ENCODE results near the gene OR10G8. TPM values are rescaled to one million over a fixed set of nuclear protein-coding genes. Genes with fewer than 3 reads are reported as not detected.
"Not testable (repeated sequence)": the region's sequence is repeated elsewhere in the genome, so short reads cannot be mapped to it uniquely, and the experiment has no call there.

OR10G8 gene, protein sequence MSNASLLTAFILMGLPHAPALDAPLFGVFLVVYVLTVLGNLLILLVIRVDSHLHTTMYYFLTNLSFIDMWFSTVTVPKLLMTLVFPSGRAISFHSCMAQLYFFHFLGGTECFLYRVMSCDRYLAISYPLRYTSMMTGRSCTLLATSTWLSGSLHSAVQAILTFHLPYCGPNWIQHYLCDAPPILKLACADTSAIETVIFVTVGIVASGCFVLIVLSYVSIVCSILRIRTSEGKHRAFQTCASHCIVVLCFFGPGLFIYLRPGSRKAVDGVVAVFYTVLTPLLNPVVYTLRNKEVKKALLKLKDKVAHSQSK
- not detected for total RNA-seq

DNA sequence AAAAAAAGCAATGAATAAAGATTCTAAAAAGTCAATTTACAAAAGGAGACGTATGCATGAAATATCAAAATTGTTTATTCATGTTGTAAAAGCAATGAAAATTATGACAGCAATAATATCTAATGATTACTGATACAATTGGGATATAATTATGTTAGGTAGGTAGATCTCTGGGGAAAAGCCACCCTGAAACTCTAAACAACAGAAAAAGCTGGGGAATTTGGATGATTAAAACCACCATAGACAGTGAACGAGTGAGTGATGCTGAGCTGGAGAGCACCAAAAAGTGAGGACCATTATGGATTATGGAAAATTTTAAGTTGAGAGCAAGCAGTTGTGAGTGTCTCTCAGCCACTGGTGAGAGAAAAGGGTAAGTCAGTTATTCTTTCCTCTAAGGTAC lies at the start of gene OR10G8:
TSS of gene OR10G8 (plus strand) at position 301 of the 400 bp plus-strand sequence. CDS start 2,825 bp downstream, outside the sequence.
- Mint-ChIP-seq H3K4me1 (no peaks in the 10 kb centered on the region), H3K27ac (no peak within 1 kb of the TSS), H3K9me3 (no peaks in the 10 kb centered on the region), H3K4me3 (no peak within 1 kb of the TSS), H3K27me3 (peaks cover 4% of the 10 kb centered on the region), H3K36me3 (ENCODE audit: low read depth) (no peaks in the 10 kb centered on the region)
- no peak for ATAC-seq (replicated peaks)

DNA sequence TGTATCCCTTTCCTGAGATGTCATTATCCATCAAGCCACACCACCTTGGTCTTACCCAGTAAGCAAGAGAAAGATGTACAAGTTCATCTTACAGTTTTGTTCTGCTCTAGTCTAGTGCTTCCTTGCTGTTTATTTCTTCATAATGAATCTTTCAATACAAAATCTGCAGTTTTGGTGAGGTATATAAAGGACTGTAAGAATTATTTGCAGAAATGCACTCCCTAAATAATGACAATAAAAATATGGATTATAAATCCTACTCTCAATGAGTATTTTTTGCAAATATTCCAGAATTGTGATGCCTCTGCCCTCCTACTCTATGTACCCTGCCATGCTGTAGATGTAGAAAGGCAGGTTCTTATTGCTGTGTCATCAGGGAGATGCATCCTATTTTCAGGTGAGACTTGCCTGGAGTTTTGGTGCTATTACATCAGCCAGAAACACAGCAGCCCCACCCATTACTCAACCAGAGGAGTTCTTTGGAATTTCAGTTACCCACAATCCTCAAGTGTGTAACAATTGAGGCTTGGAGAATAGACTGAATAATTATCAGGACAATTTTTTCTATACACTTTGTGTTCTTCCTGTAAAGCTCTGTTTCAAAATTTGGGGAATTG lies 48.8 kb upstream of the OR10G8 start, which contains the start of gene OR10S1:
TSS of gene OR10S1 (minus strand) at position 51 of the 617 bp plus-strand sequence. CDS start 117 bp downstream, outside the sequence.
- Mint-ChIP-seq H3K4me1 (no peaks in the 10 kb centered on the region), H3K9me3 (peaks cover 2% of the 10 kb centered on the region), H3K27me3 (peaks cover 6% of the 10 kb centered on the region), H3K36me3 (ENCODE audit: low read depth) (no peaks in the 10 kb centered on the region), H3K4me3 (no peak within 1 kb of the TSS), H3K27ac (no peak within 1 kb of the TSS)
- no peak for ATAC-seq (replicated peaks)

DNA sequence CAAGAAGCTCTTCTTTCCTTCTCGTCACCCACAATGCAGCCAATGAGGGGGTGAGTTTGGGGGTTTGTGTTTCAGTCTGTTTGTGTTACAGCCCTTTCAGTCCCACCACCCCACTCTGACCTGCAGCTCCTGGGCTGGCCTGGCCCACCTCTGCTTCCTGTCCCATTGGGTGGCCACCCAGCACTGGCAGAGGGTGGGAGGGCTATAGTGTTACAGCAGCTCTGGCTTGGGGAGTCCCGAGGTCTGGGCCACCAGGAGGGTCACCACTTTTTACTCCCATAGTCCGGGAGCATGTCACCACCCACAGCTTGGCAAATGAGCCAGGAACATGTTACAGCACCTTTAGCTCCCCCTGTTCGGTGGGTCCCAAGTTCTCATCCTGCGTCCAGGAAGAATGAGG lies 47.3 kb upstream of the OR10G8 start:
- H3K4me1 Mint-ChIP-seq = no peaks in the 10 kb centered on the region
- H3K4me3 Mint-ChIP-seq = no peak overlapping the region
- no peaks in the 10 kb centered on the region for H3K36me3 Mint-ChIP-seq (ENCODE audit: low read depth)
- no peak overlapping the region for H3K27ac Mint-ChIP-seq
- peaks cover 8% of the 10 kb centered on the region for H3K9me3 Mint-ChIP-seq
- no peak for ATAC-seq (replicated peaks)
- peaks cover 15% of the 10 kb centered on the region for H3K27me3 Mint-ChIP-seq

DNA sequence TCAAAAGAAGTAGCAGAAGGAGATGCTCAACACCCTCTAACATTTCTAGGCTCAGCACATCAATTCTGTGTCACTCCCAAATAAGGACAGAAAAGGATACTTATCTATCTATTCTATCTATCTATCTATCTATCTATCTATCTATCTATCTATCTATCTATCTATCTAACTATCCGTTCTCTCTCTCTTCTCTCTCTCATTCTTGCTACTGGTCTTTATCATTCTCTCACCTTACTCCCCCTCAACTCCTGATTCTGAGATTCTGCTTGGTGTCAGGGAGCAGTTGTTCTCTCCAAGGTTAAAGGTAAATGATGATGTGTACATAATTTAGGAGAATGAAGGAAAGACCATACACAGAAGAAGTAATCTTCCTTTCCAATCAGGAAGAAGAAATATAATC lies 31.5 kb upstream of the OR10G8 start, which contains the start of gene OR10G6:
TSS of gene OR10G6 (minus strand) at position 43 of the 400 bp plus-strand sequence. CDS start at position 43, 0 bp downstream.
- H3K9me3 Mint-ChIP-seq = no peaks in the 10 kb centered on the region
- no peak within 1 kb of the TSS for H3K4me3 Mint-ChIP-seq
- no peaks in the 10 kb centered on the region for H3K36me3 Mint-ChIP-seq (ENCODE audit: low read depth)
- no peak within 1 kb of the TSS for H3K27ac Mint-ChIP-seq
- no peaks in the 10 kb centered on the region for H3K27me3 Mint-ChIP-seq
- no peak for ATAC-seq (replicated peaks)
- no peaks in the 10 kb centered on the region for H3K4me1 Mint-ChIP-seq

DNA sequence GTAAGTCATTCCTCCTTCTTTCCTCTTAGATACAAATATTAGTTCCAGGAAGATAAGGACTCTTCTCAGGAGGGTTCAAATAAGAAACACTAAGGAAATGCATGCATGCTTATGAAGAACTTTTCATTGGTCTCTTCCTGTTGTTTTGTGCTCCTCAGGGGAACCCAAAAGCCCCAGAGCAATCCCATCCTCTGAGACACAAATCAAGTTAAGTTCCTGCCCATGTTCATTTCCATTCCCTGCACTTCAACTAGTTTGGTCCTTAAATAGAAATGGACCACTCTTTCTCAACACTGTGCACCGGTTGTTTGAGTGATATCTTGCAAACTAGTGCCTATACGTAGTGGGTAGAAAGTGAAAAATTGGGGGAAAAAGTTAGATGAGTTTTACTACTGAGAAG lies 13.9 kb upstream of the OR10G8 start, which contains the start of gene OR10G4:
TSS of gene OR10G4 (plus strand) at position 301 of the 400 bp plus-strand sequence. CDS start 2,578 bp downstream, outside the sequence.
- no peaks in the 10 kb centered on the region for H3K36me3 Mint-ChIP-seq (ENCODE audit: low read depth)
- no peak for ATAC-seq (replicated peaks)
- H3K4me1 Mint-ChIP-seq = no peaks in the 10 kb centered on the region
- H3K4me3 Mint-ChIP-seq = no peak within 1 kb of the TSS
- H3K9me3 Mint-ChIP-seq = no peaks in the 10 kb centered on the region
- no peaks in the 10 kb centered on the region for H3K27me3 Mint-ChIP-seq
- no peak within 1 kb of the TSS for H3K27ac Mint-ChIP-seq

DNA sequence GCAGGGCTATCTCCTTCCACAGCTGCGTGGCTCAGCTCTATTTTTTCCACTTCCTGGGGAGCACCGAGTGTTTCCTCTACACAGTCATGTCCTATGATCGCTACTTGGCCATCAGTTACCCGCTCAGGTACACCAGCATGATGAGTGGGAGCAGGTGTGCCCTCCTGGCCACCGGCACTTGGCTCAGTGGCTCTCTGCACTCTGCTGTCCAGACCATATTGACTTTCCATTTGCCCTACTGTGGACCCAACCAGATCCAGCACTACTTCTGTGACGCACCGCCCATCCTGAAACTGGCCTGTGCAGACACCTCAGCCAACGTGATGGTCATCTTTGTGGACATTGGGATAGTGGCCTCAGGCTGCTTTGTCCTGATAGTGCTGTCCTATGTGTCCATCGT lies 10.8 kb upstream of the OR10G8 start:
- H3K4me1 Mint-ChIP-seq; H3K27ac Mint-ChIP-seq; H3K4me3 Mint-ChIP-seq; H3K36me3 Mint-ChIP-seq (ENCODE audit: low read depth); ATAC-seq (replicated peaks); H3K27me3 Mint-ChIP-seq; H3K9me3 Mint-ChIP-seq: not testable (repeated sequence)

DNA sequence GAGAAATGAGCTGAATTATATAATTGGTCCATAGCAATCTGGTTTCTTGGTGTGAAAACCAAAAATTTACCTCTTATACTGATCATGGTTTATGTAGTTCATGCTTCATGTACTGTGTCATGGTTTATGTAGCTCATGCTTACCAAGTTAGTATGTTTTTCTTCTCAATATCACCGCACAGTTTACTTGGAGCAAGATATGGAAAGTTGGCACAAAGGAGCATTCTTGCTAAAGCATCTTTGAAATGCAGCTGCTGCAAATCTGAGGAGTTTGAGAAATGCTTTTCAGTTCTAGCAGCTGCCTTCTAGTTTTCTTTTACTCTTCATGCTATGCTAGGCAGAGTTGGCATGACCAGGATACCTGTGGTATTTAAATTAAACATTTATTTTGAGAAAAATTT lies 10.1 kb downstream of the OR10G8 start:
- H3K4me1 Mint-ChIP-seq = no peaks in the 10 kb centered on the region
- H3K27me3 Mint-ChIP-seq = peaks cover 11% of the 10 kb centered on the region
- no peaks in the 10 kb centered on the region for H3K36me3 Mint-ChIP-seq (ENCODE audit: low read depth)
- no peak overlapping the region for H3K27ac Mint-ChIP-seq
- H3K4me3 Mint-ChIP-seq = no peak overlapping the region
- no peaks in the 10 kb centered on the region for H3K9me3 Mint-ChIP-seq
- ATAC-seq (replicated peaks) = no peak

DNA sequence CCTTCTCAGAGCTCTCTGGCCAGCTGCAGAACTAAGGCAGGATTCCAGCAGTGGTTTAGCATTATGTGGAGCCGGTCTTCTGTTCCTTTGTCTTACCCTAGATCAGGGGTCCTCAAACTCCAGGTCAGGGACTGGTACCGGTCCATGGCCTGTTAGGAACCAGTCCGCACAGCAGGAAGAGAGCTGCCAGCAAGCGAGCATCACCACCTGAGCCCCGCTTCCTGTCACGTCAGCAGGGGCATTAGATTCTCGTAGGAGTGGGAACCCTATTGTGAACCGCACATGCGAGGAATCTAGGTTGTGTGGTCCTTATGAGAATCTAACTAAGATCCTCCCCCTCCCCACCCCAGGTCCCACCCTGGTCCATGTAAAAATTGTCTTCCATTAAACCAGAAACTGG lies 13.0 kb downstream of the OR10G8 start:
- Mint-ChIP-seq H3K9me3 (no peaks in the 10 kb centered on the region), H3K4me3 (no peak overlapping the region), H3K4me1 (no peaks in the 10 kb centered on the region), H3K27ac (no peak overlapping the region), H3K36me3 (ENCODE audit: low read depth) (no peaks in the 10 kb centered on the region), H3K27me3 (peaks cover 11% of the 10 kb centered on the region)
- ATAC-seq (replicated peaks) = no peak

DNA sequence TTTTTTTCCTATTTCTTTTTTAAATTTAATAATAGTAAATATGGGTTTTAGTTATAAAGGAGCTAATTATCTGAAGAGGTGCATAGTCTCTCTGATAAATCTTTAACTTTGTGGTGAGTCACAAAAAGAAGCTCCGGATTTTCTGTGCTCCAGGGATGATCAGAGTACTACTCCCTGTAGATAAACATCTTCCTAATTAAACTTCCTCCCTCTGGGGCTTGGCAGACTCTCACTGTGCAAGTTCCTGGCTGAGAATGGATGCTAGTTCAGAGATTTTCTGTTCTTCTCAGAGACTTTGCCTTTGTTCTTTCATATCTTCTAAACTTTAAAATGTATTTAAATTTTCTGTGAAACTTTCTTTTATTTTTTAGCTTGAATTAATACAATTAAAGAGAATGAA lies 14.7 kb downstream of the OR10G8 start, which contains the start of gene OR10G7:
TSS of gene OR10G7 (minus strand) at position 72 of the 400 bp plus-strand sequence. CDS start 2,324 bp downstream, outside the sequence.
- Mint-ChIP-seq H3K4me1 (no peaks in the 10 kb centered on the region), H3K9me3 (no peaks in the 10 kb centered on the region), H3K27me3 (peaks cover 6% of the 10 kb centered on the region), H3K4me3 (no peak within 1 kb of the TSS), H3K36me3 (ENCODE audit: low read depth) (no peaks in the 10 kb centered on the region), H3K27ac (no peak within 1 kb of the TSS)
- no peak for ATAC-seq (replicated peaks)

DNA sequence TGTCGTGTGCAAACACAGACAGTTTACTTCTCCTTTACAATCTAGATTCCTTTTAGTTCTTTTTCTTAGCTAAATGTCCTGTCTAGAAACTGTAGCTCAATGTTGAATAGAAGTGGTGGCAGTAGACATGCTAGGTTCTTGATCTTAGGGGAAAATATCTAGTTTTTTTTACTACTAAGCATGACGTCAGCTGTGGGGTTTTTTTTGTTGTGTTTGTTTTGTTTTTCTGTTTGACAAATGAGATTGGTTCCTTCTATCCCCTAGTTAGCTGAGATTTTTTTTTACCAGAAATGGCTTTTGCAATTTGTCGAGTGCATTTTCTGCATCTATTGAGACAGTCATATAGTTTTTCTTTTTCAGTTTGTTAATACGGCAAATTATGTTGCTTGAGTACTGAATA lies 16.8 kb downstream of the OR10G8 start:
- H3K36me3 Mint-ChIP-seq (ENCODE audit: low read depth) = no peaks in the 10 kb centered on the region
- ATAC-seq (replicated peaks) = no peak
- H3K4me3 Mint-ChIP-seq = no peak overlapping the region
- no peaks in the 10 kb centered on the region for H3K4me1 Mint-ChIP-seq
- no peak overlapping the region for H3K27ac Mint-ChIP-seq
- no peaks in the 10 kb centered on the region for H3K9me3 Mint-ChIP-seq
- H3K27me3 Mint-ChIP-seq = peaks cover 9% of the 10 kb centered on the region

DNA sequence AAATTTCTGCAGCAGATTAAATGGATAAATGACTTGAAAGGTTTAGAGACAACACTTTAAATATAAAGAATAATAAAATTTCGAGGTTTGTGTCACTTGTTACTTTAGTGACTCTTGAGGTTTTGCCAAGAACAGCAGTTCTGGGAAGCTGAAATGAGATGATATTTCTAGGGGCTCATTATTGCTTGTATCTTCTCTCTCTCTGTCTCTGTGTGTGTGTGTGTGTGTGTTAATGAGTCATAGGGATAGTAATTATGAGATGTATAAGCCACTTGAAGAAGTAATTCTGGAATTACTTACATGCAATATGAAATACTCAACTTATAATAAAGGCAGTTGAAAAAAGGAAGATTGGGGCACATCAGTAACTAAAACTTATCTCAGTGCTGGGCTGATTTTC lies 24.1 kb downstream of the OR10G8 start:
- ATAC-seq (replicated peaks) = peak; percentile 43
- H3K27ac Mint-ChIP-seq = no peak overlapping the region
- H3K9me3 Mint-ChIP-seq = no peaks in the 10 kb centered on the region
- no peaks in the 10 kb centered on the region for H3K36me3 Mint-ChIP-seq (ENCODE audit: low read depth)
- no peaks in the 10 kb centered on the region for H3K4me1 Mint-ChIP-seq
- H3K4me3 Mint-ChIP-seq = no peak overlapping the region
- H3K27me3 Mint-ChIP-seq = peaks cover 10% of the 10 kb centered on the region

DNA sequence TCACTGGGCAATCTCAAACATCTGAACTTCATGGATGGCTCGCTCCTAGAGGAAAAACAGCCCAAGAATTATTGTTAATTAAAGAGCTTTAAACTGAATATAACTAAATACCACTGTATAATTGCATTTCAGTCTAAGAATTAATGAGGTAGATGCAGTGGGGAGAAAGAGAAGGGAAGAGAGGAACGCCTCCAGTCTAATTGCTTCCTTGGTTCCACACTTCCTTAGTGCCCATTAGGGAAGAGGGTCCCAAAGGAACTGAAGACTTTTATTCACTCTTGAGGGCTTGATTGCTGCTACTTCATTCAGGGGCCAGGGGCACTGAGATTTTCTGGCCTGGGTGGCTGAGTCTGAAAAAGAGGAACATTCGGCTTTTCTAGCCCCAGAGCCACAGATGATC lies 26.4 kb downstream of the OR10G8 start:
- H3K9me3 Mint-ChIP-seq = no peaks in the 10 kb centered on the region
- no peaks in the 10 kb centered on the region for H3K4me1 Mint-ChIP-seq
- no peak overlapping the region for H3K27ac Mint-ChIP-seq
- no peak overlapping the region for H3K4me3 Mint-ChIP-seq
- no peak for ATAC-seq (replicated peaks)
- H3K27me3 Mint-ChIP-seq = peaks cover 4% of the 10 kb centered on the region
- H3K36me3 Mint-ChIP-seq (ENCODE audit: low read depth) = no peaks in the 10 kb centered on the region

DNA sequence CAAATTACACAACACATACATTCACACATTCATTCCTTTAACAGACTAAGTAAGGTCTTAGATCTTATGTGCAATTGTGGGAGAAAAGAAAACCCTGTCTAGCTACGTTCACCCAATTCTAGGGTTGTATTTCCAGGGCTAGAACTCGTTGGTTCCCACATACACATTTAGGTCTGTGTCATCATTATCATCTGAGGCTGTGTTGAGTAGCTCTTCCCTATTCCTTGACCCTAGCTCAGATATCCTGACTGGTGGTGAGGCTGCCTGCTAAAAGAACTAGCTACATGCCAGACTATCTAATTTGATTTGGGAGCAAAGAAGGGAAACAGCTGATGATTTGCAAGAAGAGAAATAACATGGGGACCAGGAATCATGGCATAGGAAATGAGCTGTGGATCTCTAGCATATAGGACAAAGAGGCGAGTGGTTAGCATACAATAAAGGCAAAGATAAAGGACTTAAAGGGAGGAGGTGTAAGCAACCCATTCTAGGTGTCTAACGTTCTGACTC lies 42.1 kb downstream of the OR10G8 start:
- H3K4me3 Mint-ChIP-seq = no peak overlapping the region
- H3K27ac Mint-ChIP-seq = no peak overlapping the region
- H3K36me3 Mint-ChIP-seq (ENCODE audit: low read depth) = no peaks in the 10 kb centered on the region
- H3K4me1 Mint-ChIP-seq = no peaks in the 10 kb centered on the region
- no peaks in the 10 kb centered on the region for H3K9me3 Mint-ChIP-seq
- peaks cover 38% of the 10 kb centered on the region for H3K27me3 Mint-ChIP-seq
- no peak for ATAC-seq (replicated peaks)

DNA sequence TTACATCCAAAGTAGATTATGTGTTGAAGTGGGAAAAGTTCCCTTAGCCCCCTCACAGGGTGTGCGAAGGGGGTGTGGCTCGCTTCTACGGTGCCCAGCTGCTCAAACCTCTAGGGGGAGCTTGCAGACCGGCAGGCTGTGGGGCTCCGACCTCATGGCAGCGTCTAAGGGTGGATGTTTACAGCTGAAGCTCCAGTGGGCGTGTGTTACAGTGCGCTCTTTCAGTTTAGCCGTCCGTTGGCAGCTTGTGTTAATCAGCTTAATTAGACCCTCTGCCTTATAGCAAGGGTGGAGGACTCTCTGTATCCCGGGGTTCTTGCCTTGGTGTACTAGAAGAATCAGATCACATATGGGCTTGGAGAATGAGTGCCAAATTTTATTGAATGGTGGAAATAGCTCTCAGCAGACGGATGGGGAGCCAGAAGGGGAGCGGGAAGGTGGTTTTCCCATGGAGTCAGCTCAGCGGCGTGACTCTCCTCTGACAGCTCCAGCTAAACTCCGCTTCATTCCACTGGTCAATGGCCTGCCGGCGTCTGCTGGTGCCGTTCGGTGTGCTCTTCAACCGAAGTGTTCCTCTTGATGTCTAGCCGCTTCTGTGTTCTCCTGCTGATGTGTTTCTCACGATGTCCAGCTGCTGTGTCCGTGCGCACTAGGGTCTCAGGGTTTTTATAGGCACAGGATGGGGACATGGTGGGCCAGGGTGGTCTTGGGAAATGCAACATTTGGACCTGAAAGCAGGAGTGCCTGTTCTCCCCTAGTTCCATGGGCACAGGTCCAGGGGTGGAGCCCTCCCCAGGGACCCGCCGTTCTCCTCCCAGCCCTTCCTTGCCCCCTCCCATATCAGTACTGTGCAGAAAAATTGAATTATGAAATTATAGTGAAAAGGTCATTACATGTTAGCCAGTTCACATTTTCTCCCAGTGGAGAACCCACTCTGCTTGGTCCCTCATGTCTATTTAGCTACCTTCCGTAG lies 43.1 kb downstream of the OR10G8 start:
- Mint-ChIP-seq H3K27ac (no peak overlapping the region), H3K9me3 (no peaks in the 10 kb centered on the region), H3K27me3 (peaks cover 33% of the 10 kb centered on the region), H3K4me3 (no peak overlapping the region), H3K4me1 (no peaks in the 10 kb centered on the region), H3K36me3 (ENCODE audit: low read depth) (no peaks in the 10 kb centered on the region)
- peak; percentile 70 for ATAC-seq (replicated peaks)

Measured in activated T-helper 17 cell treated with anti-CD3 and anti-CD28 coated beads, Interleukin-2, amount 50 U/mL, for 72 hours (primary cell).